CD4-positive, alpha-beta T cell treated with Interleukin-4 for 1 hour (primary cell): ENCODE measurements around the gene PIGZ.

Experiments used
- DNase-seq, 2 donors: peaks; one replicate each; pipeline ENCODE4 v3.0.0-alpha.2; 2020 to 2022

PIGZ gene

GRCh38 chr3:196968233-196969133 lies at the start of gene PIGZ:
Gene PIGZ (minus strand): TSS chr3:196968833. CDS start chr3:196952031, 16,802 bp downstream.
- DNase-seq: peak in 1 of 2 donors; percentile 16

GRCh38 chr3:197017003-197017402 lies 48.4 kb upstream of the PIGZ start:
- peak in 1 of 2 donors; percentile 10 for DNase-seq

DNA sequence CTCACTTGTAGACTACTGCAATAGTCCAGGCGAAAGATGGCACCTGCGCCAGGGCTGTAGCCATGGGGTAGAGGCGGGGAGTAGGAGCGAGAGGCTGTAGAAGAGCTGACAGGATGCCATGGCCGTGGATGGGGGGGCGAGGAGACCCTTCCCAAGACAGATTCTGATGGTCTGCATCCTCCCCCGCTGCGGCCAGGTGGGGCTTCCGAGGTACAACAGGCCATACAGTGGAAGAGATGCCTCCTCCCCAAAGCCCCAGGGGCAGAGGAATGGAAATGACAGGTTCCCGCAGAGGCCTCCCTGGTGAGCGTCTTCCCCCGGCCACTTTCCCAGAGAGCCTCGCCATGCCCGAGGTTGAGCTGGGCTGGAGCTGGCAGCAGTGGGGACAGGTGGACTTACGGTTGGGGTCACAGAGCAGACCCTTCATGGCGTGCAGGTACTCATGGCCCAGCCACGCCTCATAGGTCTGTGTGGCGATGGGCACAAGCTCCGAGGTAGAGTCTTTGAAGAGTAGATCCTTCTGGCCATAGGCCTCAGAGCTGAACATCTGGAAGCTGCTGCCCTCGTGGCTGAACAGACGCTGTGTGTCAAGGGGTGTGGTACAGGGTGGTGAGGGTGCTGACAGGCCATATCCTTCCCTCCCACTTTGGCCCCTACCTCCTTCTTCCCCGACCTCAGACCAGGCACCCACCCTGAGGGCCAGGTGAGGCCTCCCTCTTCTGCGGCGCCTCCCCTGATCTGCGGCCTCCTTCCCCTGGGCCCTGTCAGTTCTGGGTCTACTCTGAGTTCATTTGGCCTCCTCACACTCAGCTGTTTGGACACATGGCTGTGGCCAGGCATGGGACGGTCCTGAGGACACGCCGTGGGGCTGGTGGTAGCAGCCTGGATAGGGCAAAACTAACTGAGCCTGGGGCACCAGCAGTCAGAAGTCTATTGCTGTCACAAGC lies 47.4 kb upstream of the PIGZ start:
- peak in 1 of 2 donors; percentile 9 for DNase-seq

DNA sequence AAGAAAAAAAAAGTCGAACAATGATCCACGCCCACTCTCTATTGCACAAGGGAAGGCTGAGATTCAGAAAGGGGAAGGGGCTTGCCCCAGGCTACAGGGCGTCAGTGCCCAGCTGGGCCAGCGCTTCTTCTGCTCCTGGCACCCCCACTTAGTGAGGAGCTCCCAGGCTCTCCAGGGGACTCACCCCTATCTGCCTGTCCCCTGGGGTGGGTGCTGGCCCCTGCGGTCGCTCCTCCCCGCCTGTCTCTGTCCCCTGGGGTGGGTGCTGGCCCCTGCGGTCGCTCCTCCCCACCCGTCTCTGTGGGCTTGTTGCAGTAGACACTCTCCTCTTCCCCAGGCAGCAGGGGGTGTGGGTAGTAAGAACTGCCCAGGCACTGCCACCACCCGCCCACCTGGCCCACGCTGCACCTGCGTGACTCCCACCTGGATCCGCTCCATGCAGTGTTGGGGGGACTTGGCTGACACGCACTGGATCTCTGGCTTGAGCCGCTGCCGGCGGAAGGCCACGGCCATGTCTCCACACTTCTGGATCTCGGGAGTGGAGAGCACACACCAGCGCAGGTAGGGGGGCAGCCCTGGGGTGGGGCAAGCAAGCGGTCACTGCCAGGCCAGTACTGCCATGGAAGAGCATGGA lies 46.4 kb upstream of the PIGZ start:
- DNase-seq: no peak

DNA sequence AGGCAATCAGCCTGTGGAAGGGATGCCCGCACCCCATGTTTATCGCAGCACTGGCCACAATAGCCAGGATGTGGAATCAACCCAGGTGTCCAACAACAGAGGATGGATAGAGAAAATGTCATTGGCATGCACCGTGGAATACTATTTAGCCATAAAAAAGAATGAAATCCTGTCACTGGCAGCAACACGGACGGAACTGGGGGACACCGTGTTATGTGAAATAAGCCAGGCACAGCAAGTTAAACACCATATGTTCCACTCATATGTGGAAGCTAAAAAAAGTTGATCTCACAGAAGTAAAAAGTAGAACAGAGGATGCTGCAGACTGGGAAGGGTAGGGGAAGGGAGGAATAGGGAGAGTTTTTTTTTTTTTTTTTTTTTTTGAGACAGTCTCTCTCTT lies 45.4 kb upstream of the PIGZ start:
- no peak for DNase-seq

GRCh38 chr3:197012540-197012883 lies 43.9 kb upstream of the PIGZ start:
- no peak for DNase-seq

GRCh38 chr3:197011780-197012539 lies 43.3 kb upstream of the PIGZ start:
- no peak for DNase-seq

DNA sequence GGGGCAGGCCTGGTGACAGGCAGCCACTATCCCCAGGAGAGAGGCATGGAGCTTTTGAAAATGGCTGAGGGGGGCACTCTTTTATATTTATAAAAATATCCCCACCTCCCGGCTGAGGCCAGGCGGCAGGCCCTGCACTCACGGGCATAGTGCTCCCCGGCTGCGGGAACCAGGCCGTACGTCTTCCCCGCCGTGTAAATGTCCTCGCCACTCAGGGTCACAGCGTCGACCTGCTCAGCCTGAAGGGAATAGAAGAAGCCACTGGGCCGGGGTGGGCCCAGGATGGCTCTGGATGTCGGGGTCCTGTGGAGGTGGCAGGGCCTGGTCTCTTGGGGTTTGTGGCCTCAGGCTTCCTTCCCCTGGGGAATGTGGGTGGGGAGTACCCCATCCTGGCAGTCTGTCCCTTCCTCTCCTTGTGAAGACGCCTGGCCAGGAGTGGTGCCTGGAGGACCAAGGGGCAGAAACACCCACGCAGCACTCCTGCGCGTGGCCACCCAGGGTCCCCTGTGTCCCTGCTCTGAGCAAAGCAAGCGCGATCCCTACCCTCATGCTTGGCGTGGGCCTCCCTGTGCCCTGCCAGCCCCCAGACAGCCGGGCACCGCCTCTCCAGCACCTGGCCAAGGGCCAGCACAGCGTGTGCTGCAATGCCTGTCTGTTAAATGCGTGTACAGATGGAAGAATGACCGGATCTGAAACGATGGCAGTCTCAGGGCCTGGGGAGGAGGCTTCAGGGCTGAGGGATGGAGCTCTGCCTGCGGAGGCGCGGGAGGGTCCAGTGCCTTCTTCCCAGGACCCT lies 42.1 kb upstream of the PIGZ start:
- no peak for DNase-seq

GRCh38 chr3:197009532-197010019 lies 40.9 kb upstream of the PIGZ start:
- no peak for DNase-seq

- no peak for DNase-seq
Measured at GRCh38 chr3:197008436-197009209, 40.0 kb upstream of the PIGZ start.

- DNase-seq: no peak
Measured at GRCh38 chr3:197007953-197008352, 39.3 kb upstream of the PIGZ start.

DNA sequence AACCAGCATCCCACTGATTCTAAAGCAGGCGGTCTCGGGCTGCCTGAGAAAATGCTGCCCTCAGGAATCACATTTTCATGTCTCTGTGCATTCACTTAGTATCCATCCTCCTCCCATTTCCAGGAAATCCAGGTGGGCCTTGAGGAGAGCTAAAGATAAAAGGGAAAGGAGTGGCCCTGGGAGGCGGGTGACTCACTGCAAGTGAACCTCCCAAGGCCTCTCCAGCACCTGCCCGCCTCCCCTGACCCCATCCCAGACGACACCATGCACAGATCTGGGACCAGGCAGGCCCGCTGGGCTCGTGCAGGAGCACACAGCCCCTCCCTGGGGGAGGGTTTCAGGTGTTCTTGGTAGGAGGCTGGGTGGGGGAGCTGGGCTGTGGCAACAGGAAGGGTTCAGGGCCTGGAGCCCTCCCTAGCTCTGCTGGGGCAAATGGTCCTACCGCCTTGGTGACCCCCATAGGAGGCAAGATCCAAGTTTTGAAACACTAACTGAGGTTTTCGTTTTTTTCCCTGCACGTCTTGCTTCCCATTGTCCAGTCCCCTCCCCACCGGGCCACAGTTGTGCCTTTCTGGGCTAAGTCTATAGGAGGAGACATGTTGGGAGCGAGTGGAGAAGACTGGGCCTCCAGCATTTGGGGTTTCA lies 38.8 kb upstream of the PIGZ start:
- DNase-seq: no peak

GRCh38 chr3:197006860-197007259 lies 38.2 kb upstream of the PIGZ start:
- DNase-seq: no peak

DNA sequence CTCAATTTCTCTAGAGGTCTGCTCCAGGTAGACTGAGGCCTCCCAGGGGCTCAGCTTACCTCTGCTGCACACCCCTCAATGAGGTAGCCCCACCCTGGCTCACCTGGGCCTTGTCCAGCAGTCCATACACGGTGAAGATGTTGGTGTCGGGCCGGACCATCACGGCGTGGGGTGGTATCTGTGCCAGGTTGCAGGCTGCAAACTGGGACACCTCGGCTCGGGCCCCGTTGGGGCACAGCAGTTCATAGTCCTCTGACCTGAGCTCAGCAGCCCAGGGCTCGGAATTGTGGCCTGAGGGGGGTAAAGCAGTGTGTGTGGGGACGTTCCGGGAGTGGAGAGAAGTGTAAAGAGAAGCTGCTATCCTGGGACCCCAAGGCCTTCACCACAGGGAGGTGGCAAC lies 37.8 kb upstream of the PIGZ start:
- no peak for DNase-seq

DNA sequence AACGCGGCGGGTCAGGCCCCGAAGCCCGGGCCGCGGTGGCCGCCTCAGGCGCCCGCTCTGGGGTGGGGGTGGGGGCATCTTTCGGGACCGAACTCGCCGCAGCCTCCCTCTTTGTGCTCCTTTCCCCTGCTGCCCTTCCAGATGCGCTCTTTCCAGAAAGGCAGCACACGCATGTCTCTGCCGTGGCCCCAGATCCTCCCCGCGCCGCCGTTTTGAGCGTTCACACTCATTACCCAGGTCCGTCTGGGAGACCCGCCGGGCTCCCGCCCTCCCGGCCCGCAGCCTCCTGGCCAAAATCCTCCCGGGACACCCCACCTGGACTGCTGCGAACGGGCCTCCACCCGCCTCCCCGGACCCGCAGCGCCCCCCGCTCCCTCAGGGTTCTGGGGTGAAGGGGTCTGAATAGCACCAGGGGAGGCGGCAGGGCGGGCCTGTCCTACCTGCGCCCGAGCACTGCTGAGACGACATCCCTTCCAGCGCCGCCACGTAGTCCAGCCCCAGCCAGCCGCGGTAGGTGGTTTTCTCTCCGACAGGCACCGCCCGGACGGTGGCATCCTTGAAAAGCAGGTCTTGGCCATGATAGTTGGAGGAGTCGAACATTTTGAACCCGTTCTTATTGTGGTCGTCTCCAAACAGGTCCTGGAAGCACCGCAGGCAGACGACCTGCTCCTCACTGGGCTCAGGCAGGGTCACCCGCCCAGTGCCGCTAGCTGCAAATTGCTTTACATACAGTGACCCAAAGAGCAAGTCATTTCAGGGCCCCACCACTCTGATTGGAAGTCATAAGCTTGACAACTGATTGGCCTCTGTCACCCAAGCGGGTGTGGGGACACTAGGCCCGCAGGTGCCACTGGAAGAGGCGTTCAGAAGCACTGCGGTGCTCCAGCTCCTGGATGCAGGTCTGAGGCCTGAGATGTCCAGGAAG lies 35.1 kb upstream of the PIGZ start:
- no peak for DNase-seq

DNA sequence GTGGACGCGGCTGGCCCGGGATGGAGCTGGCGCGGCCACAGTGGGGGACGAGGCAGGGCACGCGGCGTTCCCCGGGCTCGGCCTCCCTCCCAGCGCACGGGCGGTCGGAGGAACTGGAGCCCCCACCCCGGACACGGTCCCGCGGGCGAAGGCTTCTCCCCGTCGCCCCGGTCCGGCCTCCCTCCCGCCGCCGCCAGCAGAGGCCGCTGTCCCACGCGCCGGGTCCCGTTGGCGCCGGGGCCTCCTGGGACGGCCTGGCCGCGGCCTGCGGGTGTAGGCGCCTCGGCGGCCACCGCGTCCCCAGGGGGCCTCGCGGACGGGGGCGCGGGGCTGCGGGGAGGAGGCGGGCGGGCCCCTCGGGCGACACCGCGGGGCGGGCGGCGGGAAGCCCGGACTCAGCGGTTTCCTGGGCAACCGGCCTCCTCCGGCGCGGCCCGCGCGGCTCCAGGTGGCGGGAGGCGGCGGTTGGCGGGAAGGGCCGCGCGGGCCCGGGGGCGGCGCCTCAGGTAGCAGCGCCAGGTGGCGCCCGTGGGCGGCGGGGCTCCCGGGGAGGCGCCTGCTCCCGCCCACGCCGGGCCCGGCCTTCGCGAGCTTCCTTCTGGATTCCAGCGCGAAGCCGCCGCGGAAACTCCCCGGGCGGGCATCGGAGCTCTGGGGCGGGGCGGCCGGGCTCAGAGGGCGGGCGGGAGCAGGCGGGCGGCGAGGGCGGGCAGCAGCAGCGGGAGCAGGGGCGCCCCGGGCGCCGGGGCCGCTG lies 34.2 kb upstream of the PIGZ start:
- peak; percentile 76 to 84 for DNase-seq

- DNase-seq: no peak
Measured at GRCh38 chr3:197001972-197002700, 33.5 kb upstream of the PIGZ start.
